HG03469 (cell line): Measurements from ENCODE around the gene SUMO4.
"Not testable (repeated sequence)": the region's sequence is repeated elsewhere in the genome, so short reads cannot be mapped to it uniquely, and the experiment has no call there.

Experiments
- ATAC-seq: cut with Tn5 transposase; IDR thresholded peaks from one replicate; pipeline ENCODE4 v1.9.1; 2021; ENCODE audit warnings: mild to moderate bottlenecking, moderate library complexity, moderate number of reproducible peaks; ENCODE audit not compliant: unreplicated experiment

Gene SUMO4

GRCh38 chr6:149431905-149432775 is 32.1 kb downstream of the SUMO4 start:
- peak; percentile 64 for ATAC-seq

GRCh38 chr6:149433405-149433804 is 33.3 kb downstream of the SUMO4 start:
- no peak for ATAC-seq

DNA sequence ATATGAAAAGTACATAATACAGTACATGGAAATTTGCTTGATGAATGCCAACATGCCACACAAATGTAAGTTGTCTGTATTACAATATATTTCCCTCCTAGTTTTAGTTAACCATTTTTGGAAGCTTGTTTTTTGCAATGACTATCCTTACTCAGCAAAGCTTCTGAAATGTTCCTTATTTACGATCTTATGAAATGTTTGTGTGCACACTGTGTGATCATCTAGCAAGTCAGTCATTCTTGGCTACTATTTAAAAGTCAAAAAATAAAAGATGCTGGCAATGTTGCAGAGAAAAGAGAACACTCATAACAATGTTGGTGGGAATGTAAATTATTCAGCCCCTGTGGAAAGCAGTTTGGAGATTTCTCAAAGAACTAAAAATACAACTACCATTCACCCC is 33.8 kb downstream of the SUMO4 start:
- no peak for ATAC-seq

DNA sequence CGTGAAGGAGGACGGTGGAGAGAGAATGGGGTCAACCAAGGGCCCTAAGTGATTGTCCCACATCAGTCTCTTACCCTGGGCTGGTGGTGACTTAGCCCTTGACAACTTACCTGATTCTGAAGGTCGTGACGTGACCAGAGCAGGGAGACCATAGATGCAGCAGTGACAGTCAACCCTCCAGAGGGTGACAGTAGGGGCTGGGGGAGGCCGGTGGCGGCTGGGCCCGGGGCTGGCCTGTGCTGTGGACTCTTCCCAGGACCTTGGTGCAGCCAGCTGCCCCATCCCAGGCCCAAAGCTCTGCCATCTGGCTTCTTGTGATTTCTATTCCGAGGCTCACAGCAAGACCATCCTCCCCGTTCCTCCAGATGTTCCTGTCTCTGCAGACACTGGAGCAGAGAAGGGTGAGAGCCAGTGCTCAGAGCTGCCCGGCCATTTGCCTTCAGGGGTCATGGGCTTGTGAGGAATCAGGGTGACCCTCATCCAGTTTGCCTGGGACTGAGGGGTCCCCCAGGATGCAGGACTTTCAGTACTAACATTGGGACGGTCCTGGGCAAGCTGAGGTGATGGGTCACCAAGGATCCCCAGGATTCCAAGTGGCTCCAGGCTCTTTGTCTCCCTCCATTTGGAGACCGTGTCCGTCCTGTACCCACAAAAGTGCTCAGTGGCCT is 36.0 kb downstream of the SUMO4 start:
- no peak for ATAC-seq

DNA sequence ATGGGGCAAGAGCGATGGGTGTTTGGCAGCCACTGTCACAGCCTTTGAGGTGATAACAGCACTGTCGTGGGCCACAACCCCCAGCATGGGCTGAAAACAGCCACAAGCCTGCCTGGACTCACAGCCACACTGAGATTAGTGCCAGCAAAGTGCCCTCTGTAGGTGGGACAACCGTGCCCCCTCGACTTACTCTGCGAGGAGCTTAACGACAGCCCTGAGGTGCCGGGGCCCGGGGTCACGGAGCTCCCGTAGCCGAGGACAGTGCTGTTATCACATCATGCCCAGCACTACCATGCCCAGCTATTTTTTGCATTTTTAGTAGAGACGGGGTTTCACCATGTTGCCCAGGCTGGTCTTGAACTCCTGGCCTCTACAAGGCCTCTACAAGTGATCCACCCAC is 36.6 kb downstream of the SUMO4 start:
- ATAC-seq, result no peak

- ATAC-seq, result no peak
Measured at GRCh38 chr6:149437212-149437611, 37.1 kb downstream of the SUMO4 start.

GRCh38 chr6:149438855-149439254 is 38.8 kb downstream of the SUMO4 start:
- peak; percentile 71 for ATAC-seq

DNA sequence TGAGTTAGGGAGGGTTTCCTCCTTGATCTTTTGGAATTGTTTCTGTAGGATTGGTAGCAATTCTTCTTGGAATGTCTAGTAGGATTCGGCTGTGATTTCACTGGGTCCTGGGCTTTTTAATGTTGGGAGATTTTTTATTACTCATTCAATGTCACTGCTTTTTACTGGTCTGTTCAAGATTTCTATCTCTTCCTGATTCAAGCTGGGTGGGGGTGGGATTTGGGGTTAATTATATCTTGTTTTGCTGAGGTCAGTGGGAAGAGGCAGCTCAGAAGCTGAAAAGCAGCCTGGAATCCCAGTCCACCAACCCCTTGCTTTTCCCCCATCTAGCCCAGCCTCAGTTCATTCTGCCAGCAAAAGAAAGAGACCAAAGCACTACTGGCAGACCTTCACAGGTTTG is 39.6 kb downstream of the SUMO4 start:
- ATAC-seq, result no peak

DNA sequence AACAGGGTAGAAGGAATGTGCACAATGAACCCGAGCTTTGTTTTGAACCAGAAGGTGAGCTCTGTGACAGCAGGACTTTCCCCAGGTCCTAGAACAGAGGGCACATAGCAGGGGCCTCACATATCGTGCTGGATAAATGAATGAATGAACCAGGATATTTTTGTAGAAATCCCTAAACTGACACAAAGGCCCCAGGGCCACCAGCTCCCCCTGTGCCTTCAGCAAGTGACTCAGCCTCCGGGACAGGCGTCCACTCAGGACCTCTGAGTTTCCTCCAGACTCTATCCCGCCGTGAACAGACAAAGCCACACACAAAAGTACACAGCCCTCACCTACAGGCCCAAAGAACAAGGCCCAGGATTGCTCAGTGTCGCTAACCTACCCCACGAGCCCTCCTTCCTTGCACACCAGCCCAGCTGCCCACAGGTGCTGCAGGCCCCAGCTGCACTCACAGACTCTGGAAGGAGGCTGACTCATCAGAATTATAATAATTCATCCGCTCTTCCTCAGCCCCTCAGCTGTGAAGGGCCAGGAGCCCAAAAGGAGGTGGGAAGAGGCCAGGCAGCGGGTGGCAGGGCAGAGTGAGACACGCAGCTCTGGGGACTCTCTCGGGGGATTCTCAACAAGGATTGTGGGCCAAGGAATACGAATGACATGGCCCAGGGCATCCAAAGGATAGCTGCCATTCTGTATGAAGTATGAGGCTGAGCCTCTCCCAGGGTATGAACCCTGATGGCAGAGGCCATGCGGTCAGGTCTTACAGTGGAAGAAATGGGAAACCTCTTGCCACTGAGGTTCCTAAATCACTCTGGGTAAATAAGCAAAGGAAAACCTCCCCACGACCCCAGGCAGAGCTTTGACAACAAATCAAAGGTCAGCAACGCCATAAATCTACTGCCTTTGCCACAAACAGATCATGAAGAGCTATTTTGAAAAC is 40.9 kb downstream of the SUMO4 start:
- no peak for ATAC-seq

DNA sequence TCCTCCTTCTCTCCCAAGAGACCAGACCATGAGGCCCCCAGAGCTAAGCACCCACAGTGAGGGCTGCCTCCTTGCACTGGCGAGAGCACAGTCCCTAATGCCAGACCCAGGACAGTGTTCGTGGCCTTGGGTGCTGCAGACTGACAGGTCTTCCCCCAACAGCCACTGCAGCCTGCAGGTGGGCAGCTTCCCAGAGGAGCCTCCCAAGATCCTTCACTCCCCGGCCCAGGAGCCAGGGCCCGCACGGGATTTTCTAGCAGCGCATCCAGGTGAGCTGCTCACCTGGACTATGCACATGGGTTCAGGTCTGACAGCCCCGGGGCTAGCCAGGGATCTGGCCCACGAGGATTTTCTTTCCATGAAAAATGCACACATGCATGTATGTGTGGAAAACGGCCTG is 41.7 kb downstream of the SUMO4 start:
- no peak for ATAC-seq

DNA sequence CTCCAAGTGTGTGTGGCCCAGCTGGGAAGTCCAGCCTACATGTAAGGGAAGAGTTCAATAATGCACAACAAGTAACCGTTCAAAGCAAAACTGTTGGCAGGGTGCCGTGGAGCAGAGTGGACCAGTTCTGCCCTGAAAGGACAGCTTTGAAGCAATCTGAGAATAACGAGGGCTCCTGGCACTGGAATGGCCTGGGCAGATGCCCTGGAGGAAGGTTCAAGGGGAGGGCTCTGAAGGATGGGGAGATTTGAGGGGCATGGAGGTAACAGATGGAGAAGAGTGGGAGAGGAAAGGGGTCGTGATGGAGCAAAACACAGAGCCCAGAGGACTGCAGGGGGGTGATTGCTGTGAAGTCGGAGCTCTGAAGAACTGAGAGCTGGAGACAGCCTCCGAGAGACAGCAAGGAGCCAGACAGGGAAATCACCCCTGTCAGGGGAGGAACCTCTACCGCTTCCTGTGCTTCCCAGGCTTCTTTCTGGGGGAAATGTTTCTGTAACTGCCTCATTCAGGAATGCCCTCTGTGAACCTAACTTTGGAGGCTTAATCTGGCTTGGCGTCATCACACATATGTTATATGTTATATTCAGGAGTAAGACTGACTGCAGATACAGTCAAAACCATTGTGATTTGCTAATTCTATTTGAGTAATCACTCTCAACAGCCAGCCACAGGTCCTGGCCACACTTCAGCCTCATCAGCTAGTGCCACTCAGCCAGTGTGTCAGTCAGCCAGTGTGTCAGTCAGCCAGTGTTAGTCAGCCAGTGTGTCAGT is 43.5 kb downstream of the SUMO4 start:
- no peak for ATAC-seq

GRCh38 chr6:149444360-149445094 is 44.5 kb downstream of the SUMO4 start:
- not testable (repeated sequence) for ATAC-seq

DNA sequence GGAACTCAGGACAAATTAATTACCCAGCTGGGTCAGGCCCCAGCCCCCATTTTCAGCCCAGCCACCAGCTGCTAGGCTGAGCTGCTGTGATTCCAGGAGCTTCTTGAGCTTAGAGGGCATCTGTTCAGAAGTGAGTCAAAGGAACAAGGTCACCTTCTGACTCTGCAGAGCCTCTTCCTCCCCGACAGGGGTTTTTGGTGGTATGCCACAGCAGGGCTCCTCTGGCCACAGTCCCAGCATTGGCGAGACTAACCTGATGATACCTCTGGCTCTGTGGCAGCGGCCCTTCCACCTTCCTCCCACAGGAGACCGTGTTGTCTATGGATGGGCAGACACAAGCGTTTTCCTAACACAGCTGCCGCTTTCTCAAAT is 45.0 kb downstream of the SUMO4 start:
- no peak for ATAC-seq

DNA sequence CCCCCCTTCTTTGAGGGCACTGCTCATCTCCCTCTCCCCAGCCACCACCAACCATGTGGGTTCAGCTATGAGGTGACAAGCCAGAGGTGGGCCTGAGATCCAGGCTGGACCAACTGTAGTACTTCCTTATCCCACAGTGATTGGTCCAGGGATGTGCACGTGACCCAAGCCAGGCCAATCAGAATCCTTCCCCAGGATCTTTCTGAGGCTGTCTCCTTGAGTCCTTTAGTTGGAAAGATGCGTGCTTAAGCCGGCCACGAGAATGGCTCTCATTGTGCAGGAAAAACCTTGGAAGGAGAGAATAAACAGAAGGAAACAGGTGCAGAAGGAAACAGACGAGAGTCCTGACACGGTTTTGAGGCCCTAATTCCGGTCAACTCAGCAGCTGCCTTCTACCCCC is 45.5 kb downstream of the SUMO4 start:
- ATAC-seq, result no peak

GRCh38 chr6:149446791-149447376 is 46.8 kb downstream of the SUMO4 start:
- ATAC-seq, result no peak

- ATAC-seq, result no peak
Measured at GRCh38 chr6:149448821-149449453, 48.9 kb downstream of the SUMO4 start.

DNA sequence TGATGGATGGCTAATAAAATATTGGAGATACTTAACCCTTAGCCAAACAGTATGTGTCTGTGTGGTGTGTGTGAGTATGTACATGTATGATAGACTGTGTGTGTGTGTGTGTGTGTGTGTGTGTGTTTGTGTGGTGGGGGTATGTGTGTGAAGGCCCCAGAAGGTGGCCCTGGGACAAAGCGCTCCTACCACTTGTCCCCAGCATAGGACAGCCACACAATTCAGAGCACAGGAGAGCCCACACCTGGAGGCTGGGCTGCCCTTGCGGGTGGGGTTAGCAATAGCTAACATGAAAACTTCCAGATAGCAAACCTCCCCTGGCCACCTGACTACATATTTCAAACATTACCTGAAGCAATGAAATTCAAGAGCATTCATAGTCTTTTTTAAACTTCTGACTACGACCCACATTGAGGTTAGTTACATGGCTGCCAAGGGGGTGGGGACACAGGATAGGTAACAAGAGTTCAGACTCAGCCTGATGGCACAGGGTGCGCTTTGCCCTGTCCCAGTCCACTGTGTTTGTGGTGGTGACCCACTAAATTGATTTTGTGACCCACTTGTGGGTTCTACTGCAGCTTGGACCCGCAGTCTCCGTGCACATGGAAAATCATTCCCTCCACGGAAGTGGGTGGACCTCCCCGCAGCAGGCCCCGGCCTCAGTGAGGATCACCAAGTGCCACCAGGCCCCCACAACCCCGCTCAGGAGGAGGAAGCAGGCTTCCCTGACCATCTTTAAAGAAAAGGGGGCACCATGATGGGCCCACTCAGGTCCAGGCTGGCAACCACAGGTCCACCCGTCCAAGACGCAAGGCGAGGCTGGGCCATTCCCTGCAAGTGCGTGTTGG is 50.0 kb downstream of the SUMO4 start:
- ATAC-seq, result no peak
